ENCODE data around the gene TNRC18.
A peak's percentile ranks its signal among the peaks of the same experiment; 100 is the strongest.
"Not testable (repeated sequence)": the region's sequence is repeated elsewhere in the genome, so short reads cannot be mapped to it uniquely, and the experiment has no call there.

TNRC18 gene

GRCh38 chr7:5312276-5313070 lies 111.2 kb downstream of the TNRC18 start:
- DNase-seq = not testable (repeated sequence)

GRCh38 chr7:5310822-5311405 lies 112.7 kb downstream of the TNRC18 start:
- DNase-seq = no peak

- DNase-seq = no peak
Observed at GRCh38 chr7:5309146-5309545, 114.5 kb downstream of the TNRC18 start.

- DNase-seq = not testable (repeated sequence)
Observed at GRCh38 chr7:5307221-5308142, 116.2 kb downstream of the TNRC18 start.

- not testable (repeated sequence) for DNase-seq
Observed at GRCh38 chr7:5305050-5305449, 118.6 kb downstream of the TNRC18 start.

- DNase-seq = no peak
Observed at GRCh38 chr7:5303591-5304505, 119.8 kb downstream of the TNRC18 start.

GRCh38 chr7:5303061-5303460 lies 120.6 kb downstream of the TNRC18 start:
- no peak for DNase-seq

GRCh38 chr7:5302577-5302976 lies 121.1 kb downstream of the TNRC18 start:
- no peak for DNase-seq

GRCh38 chr7:5300366-5300765 lies 123.3 kb downstream of the TNRC18 start:
- no peak for DNase-seq

- peak; percentile 88 for DNase-seq
Observed at GRCh38 chr7:5296611-5297226, 126.9 kb downstream of the TNRC18 start.

GRCh38 chr7:5296015-5296610 lies 127.5 kb downstream of the TNRC18 start:
- DNase-seq = peak; percentile 68

- no peak for DNase-seq
Observed at GRCh38 chr7:5295039-5296014, 128.3 kb downstream of the TNRC18 start.

- no peak for DNase-seq
Observed at GRCh38 chr7:5294169-5294987, 129.3 kb downstream of the TNRC18 start.

- DNase-seq = not testable (repeated sequence)
Observed at GRCh38 chr7:5291711-5292335, 131.8 kb downstream of the TNRC18 start.

GRCh38 chr7:5291301-5291700 lies 132.3 kb downstream of the TNRC18 start:
- DNase-seq = no peak

- no peak for DNase-seq
Observed at GRCh38 chr7:5289355-5289754, 134.3 kb downstream of the TNRC18 start.

- not testable (repeated sequence) for DNase-seq
Observed at GRCh38 chr7:5288560-5288959, 135.1 kb downstream of the TNRC18 start.

- no peak for DNase-seq
Observed at GRCh38 chr7:5287802-5288201, 135.8 kb downstream of the TNRC18 start.

- not testable (repeated sequence) for DNase-seq
Observed at GRCh38 chr7:5287373-5287772, 136.3 kb downstream of the TNRC18 start.
